ENCODE results near the gene ACOT13. TPM values are rescaled to one million over a fixed set of nuclear protein-coding genes. Genes with fewer than 3 reads are reported as not detected.
"Not testable (repeated sequence)": the region's sequence is repeated elsewhere in the genome, so short reads cannot be mapped to it uniquely, and the experiment has no call there.

Gene ACOT13
- polyA plus RNA-seq, 1 donor, result 16.6 TPM

- no peak for DNase-seq (ENCODE audit: low read depth)
Measured at GRCh38 chr6:24662236-24662635, 4.6 kb upstream of the ACOT13 start.

GRCh38 chr6:24663189-24663588, 3.7 kb upstream of the ACOT13 start:
- no peak for DNase-seq (ENCODE audit: low read depth)

- no peak for DNase-seq (ENCODE audit: low read depth)
Measured at GRCh38 chr6:24664046-24664987, 2.6 kb upstream of the ACOT13 start.

DNA sequence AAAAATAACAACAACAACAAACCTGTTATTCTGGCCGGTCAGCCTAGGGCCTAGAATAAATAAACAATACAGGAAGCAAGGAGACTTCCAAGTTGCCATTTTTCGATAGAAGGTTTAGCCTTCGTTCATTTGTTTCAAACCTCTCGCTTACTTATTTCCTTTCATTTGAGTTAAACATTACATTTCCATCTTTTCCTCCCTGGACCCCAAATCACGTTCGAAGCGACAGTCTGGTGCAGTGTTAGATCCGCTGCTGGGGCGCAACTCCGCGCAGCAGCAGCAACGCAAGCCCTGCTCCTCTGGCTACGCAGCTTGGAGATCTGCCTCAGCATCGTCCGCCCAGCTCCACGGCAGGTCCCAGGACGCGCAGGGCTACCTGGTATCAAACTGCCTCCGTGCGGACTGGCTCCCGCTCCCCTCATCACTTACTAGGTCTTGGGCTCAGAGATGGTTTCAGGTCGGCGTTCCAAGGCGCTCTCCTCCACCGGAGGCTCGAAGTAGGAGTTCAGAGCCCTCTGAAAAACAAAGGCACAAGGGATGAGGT, 708 bp upstream of the ACOT13 start:
- DNase-seq (ENCODE audit: low read depth), result no peak

DNA sequence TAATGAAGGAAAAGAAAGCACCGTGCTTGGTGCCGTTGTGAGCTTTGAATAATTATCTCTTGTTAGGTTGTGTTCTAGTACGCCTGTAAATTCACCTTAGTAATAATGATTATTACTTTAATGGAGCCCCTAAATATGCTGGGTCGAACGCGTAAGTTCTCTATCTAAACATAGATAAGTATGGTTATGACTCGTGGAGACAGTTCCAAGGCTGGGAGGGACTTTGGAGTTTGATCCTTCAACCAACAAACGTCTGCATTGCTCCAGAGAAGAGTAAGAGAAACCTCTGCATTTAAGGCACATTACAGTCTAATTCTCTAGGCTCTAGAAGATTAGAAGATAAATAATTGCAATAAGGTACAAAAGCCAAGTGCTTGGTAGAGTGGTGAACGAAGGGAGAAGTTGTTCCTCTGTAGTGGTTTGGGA, 514 bp downstream of the ACOT13 start:
- DNase-seq (ENCODE audit: low read depth), result no peak

- not testable (repeated sequence) for DNase-seq (ENCODE audit: low read depth)
Measured at GRCh38 chr6:24668066-24668996, 1.5 kb downstream of the ACOT13 start.

- no peak for DNase-seq (ENCODE audit: low read depth)
Measured at GRCh38 chr6:24668997-24669361, 2.1 kb downstream of the ACOT13 start.

- not testable (repeated sequence) for DNase-seq (ENCODE audit: low read depth)
Measured at GRCh38 chr6:24670492-24670891, 3.6 kb downstream of the ACOT13 start.

GRCh38 chr6:24671077-24671476, 4.2 kb downstream of the ACOT13 start:
- DNase-seq (ENCODE audit: low read depth), result not testable (repeated sequence)

GRCh38 chr6:24672620-24673182, 5.8 kb downstream of the ACOT13 start:
- DNase-seq (ENCODE audit: low read depth), result no peak

GRCh38 chr6:24673625-24674024, 6.7 kb downstream of the ACOT13 start:
- no peak for DNase-seq (ENCODE audit: low read depth)

- DNase-seq (ENCODE audit: low read depth), result not testable (repeated sequence)
Measured at GRCh38 chr6:24678792-24679352, 12.0 kb downstream of the ACOT13 start.

- no peak for DNase-seq (ENCODE audit: low read depth)
Measured at GRCh38 chr6:24680582-24680981, 13.7 kb downstream of the ACOT13 start.

- no peak for DNase-seq (ENCODE audit: low read depth)
Measured at GRCh38 chr6:24683297-24684296, 16.7 kb downstream of the ACOT13 start.

DNA sequence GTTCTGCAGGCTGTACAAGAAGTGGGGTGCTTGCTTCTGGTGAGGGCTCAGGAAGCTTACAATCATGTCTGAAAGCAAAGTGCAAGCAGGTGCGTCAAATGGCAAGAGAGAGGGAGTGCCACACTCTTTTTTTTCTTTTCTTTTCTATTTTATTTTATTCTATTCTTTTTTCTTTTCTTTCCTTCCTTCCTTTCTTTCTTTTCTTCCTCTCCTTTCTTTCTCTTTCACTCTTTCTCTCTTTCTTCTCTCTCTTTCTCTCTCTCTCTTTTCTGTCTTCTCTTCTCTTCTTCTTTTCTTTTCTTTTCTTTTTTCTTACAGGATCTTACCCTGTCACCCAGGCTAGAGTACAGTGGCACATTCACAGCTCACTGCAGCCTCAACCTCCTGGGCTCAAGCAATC, 19.5 kb downstream of the ACOT13 start:
- no peak for DNase-seq (ENCODE audit: low read depth)

GRCh38 chr6:24686946-24687345, 20.1 kb downstream of the ACOT13 start:
- no peak for DNase-seq (ENCODE audit: low read depth)

DNA sequence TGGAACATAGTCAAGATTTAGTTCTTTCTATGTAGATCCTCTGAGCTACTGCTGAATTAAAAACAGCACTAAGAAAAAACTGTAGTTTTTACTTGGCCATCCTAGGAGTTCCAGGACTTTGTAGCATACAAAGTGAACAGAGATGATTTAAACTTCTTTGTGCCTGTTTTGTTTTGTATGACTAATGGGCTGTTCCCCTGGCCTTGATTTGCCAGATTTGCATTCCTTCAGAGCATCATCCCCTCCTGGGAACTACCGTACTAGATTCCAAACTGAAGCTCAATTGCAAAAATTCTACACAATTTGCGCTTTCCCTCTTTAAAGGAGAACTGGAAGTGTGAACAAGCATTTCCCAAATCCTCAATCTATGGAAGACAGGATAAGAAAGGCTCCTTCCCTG, 23.1 kb downstream of the ACOT13 start:
- DNase-seq (ENCODE audit: low read depth), result no peak

DNA sequence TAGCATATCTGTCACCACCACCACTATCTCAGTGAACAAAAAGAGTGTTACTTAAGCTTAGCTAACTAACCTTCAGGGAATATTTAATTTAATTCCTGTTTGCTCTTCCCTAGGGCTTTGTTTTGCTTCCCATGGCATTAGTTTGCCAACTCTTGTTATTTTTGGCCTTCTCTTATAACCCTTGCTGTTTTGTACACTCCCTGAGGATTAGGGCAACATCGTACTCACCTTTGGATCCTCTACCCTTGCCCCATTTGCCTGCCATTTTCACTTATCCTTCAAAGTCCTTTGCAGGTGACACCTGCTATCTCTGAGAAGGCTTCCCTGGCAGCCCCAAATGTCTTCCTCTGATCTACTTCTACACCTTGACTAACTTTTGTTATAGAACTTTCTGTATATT, 23.7 kb downstream of the ACOT13 start:
- DNase-seq (ENCODE audit: low read depth), result no peak

DNA sequence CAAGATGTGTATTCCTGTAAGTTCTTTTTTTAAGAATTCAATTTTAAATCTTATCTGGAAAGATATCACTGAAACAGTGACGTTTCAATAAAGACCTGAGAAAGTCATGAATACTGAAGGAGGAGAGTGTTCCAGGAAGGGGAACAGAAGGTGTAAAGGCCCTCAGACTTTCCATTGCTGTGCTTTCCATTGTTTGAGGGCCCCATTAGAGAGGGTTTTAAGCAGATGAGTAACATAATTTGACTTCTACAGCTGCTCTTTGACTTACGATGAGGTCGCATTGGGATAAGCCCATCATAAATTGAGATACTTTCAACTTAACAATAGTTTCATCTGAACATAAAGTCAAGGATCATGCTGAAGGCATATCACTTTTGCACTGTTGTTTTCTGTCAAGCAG, 24.7 kb downstream of the ACOT13 start:
- no peak for DNase-seq (ENCODE audit: low read depth)

DNA sequence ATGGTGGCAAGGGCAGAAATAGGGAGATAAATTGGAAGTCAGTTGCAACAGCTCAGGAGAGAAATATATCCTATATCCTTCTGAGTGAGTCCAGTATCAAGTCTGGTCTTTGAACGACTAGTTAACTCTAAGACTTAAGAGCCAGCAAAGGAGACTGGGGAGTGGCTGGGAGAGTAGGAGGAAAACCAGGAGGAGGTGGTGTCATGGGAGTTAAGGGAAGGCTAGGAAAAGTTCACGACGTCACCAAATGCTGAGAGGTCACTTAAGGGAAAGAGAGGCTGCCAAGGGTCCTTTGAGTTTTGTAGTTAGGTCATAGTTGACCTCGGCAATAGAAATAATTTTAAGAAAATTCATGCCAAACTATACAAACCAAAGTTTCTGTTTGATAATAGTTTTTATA, 25.1 kb downstream of the ACOT13 start:
- DNase-seq (ENCODE audit: low read depth), result no peak
